Activated T-helper 17 cell treated with anti-CD3 and anti-CD28 coated beads, Interleukin-2, amount 50 U/mL, for 72 hours (primary cell): Measurements from ENCODE around the gene EPS8. TPM values are rescaled to one million over a fixed set of nuclear protein-coding genes. Genes with fewer than 3 reads are reported as not detected.

Experiments used
- ATAC-seq: fragments of 150-1000 bp; cut with Tn5 transposase; replicated peaks from 2 replicates; pipeline ENCODE4 v1.10.0; 2021; ENCODE audit warnings: mild to moderate bottlenecking, moderate library complexity
- H3K27ac Mint-ChIP-seq: one replicate; pipeline ENCODE4 v1.8.0; 2022; ENCODE audit warnings: mixed read lengths
- H3K27me3 Mint-ChIP-seq: one replicate; pipeline ENCODE4 v1.8.0; 2022; ENCODE audit warnings: mixed read lengths
- H3K36me3 Mint-ChIP-seq: one replicate; pipeline ENCODE4 v1.8.0; 2022; ENCODE audit warnings: low read depth, mild to moderate bottlenecking, mixed read lengths
- H3K4me1 Mint-ChIP-seq: one replicate; pipeline ENCODE4 v1.8.0; 2022; ENCODE audit warnings: mixed read lengths
- H3K4me3 Mint-ChIP-seq: one replicate; pipeline ENCODE4 v1.8.0; 2022; ENCODE audit warnings: mild to moderate bottlenecking, mixed read lengths
- H3K9me3 Mint-ChIP-seq: one replicate; pipeline ENCODE4 v1.8.0; 2022; ENCODE audit warnings: mixed read lengths
- total RNA-seq, 2 donors: library from RNA; stranded (reverse); gene quantifications; one replicate each; pipeline ENCODE4 v1.2.3, GENCODE V29; 2022

The EPS8 gene
- total RNA-seq, 2 donors from 2014 or later: 1.4 to 1.7 TPM

- no peaks in the 10 kb centered on the region for H3K4me1 Mint-ChIP-seq
- no peak for ATAC-seq
- H3K27ac Mint-ChIP-seq: no peak overlapping the region
- no peaks in the 10 kb centered on the region for H3K36me3 Mint-ChIP-seq
- no peaks in the 10 kb centered on the region for H3K9me3 Mint-ChIP-seq
- peaks cover 4% of the 10 kb centered on the region for H3K27me3 Mint-ChIP-seq
- H3K4me3 Mint-ChIP-seq: no peak overlapping the region
Measured at GRCh38 chr12:15662303-15662980, 126.7 kb downstream of the EPS8 start.

DNA sequence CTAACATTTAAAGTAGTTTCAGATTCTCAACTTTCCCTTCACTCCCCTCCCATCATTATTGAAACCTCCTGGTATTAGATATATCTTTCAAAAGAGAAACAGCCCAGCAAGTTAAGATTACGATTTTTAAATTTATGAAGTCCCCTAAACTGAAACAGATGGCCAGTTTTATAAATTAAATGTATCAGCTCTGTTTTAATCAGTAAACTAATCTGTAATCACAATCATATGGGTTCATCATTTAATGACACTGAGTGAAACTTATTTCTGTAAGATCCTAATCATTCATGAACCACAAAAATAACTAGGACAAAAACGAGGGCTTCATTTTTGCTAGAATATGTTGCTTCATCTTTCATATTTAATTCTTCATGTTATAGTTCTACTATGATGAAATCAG, 137.8 kb downstream of the EPS8 start:
- no peaks in the 10 kb centered on the region for H3K27me3 Mint-ChIP-seq
- no peaks in the 10 kb centered on the region for H3K4me1 Mint-ChIP-seq
- ATAC-seq: no peak
- no peak overlapping the region for H3K4me3 Mint-ChIP-seq
- H3K27ac Mint-ChIP-seq: no peak overlapping the region
- H3K9me3 Mint-ChIP-seq: no peaks in the 10 kb centered on the region
- no peaks in the 10 kb centered on the region for H3K36me3 Mint-ChIP-seq

GRCh38 chr12:15650399-15651128, 138.6 kb downstream of the EPS8 start:
- no peaks in the 10 kb centered on the region for H3K27me3 Mint-ChIP-seq
- H3K36me3 Mint-ChIP-seq: no peaks in the 10 kb centered on the region

DNA sequence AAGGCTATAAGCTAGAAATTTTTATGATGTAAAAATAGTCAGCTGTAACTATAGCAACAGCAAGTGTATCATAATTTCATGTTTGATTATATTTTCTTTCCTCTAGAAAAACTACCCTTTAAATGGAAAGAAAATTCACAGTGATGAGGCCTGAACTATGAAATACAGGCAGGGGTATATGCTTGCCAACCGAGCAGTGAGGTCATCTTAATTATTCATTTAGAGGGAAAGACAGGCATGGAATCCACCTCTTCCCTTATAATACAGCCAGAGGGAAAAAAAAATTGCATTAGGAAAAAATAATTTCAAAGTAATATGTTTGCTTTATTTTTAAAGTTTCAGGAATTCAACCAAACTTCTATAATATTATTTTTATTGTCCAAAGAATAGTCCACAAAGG, 139.8 kb downstream of the EPS8 start:
- Mint-ChIP-seq H3K9me3 (no peaks in the 10 kb centered on the region), H3K4me1 (no peaks in the 10 kb centered on the region), H3K27ac (no peak overlapping the region), H3K27me3 (no peaks in the 10 kb centered on the region), H3K36me3 (no peaks in the 10 kb centered on the region), H3K4me3 (no peak overlapping the region)
- no peak for ATAC-seq

More at GRCh38 chr12:15650399-15651128, 138.6 kb downstream of the EPS8 start:
- H3K4me1 Mint-ChIP-seq: no peaks in the 10 kb centered on the region
- no peak for ATAC-seq
- no peaks in the 10 kb centered on the region for H3K9me3 Mint-ChIP-seq
- H3K4me3 Mint-ChIP-seq: no peak overlapping the region
- H3K27ac Mint-ChIP-seq: no peak overlapping the region

DNA sequence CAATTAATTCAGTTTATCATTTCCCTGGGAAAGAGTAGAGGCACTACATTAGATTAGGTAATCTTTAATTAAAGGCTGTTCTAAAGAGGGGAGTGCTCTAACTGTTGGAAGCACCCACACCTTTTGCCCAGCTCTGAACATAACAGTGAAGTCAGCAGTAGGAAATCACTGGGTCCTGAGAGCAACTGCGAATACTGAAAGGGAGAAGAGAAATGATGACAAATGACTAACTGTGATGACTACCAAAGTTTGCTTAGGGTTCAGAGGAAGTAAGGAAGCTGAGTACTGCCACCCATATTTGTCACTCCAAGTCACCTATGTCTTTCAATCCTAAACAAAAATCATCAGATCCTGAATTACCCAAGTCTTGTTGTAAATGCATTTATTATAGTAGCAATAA, 140.6 kb downstream of the EPS8 start:
- peak; percentile 65 for ATAC-seq
- Mint-ChIP-seq H3K4me3 (no peak overlapping the region), H3K27ac (no peak overlapping the region), H3K36me3 (no peaks in the 10 kb centered on the region), H3K4me1 (no peaks in the 10 kb centered on the region), H3K27me3 (no peaks in the 10 kb centered on the region), H3K9me3 (no peaks in the 10 kb centered on the region)

GRCh38 chr12:15646581-15646980, 142.6 kb downstream of the EPS8 start:
- no peaks in the 10 kb centered on the region for H3K36me3 Mint-ChIP-seq
- H3K9me3 Mint-ChIP-seq: no peaks in the 10 kb centered on the region
- no peak for ATAC-seq
- H3K27me3 Mint-ChIP-seq: no peaks in the 10 kb centered on the region
- H3K4me1 Mint-ChIP-seq: no peaks in the 10 kb centered on the region
- no peak overlapping the region for H3K27ac Mint-ChIP-seq
- no peak overlapping the region for H3K4me3 Mint-ChIP-seq

DNA sequence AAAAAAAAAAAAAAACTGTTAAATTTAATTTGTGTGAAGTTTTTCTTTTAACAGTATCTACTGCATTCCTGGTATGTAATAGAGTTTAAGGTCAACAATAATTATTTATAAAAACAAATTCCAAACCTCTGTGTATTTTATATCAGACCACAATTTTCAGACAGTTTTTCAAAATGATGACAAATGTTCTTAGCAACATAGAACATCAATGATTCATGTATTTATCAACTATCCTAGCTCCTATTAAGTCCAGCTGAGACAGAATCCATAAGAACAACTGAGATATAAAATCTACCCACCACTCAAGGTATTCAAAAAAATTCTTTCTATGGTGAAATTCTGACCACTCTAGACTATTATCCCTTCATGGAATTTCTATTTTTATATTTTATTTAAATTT, 144.5 kb downstream of the EPS8 start:
- Mint-ChIP-seq H3K4me3 (no peak overlapping the region), H3K27ac (no peak overlapping the region), H3K4me1 (no peaks in the 10 kb centered on the region), H3K27me3 (no peaks in the 10 kb centered on the region), H3K9me3 (no peaks in the 10 kb centered on the region), H3K36me3 (no peaks in the 10 kb centered on the region)
- no peak for ATAC-seq

- Mint-ChIP-seq H3K9me3 (no peaks in the 10 kb centered on the region), H3K4me1 (no peaks in the 10 kb centered on the region), H3K27me3 (peaks cover 6% of the 10 kb centered on the region), H3K4me3 (no peak overlapping the region), H3K36me3 (no peaks in the 10 kb centered on the region), H3K27ac (no peak overlapping the region)
- no peak for ATAC-seq
Measured at GRCh38 chr12:15638231-15638630, 151.0 kb downstream of the EPS8 start.

DNA sequence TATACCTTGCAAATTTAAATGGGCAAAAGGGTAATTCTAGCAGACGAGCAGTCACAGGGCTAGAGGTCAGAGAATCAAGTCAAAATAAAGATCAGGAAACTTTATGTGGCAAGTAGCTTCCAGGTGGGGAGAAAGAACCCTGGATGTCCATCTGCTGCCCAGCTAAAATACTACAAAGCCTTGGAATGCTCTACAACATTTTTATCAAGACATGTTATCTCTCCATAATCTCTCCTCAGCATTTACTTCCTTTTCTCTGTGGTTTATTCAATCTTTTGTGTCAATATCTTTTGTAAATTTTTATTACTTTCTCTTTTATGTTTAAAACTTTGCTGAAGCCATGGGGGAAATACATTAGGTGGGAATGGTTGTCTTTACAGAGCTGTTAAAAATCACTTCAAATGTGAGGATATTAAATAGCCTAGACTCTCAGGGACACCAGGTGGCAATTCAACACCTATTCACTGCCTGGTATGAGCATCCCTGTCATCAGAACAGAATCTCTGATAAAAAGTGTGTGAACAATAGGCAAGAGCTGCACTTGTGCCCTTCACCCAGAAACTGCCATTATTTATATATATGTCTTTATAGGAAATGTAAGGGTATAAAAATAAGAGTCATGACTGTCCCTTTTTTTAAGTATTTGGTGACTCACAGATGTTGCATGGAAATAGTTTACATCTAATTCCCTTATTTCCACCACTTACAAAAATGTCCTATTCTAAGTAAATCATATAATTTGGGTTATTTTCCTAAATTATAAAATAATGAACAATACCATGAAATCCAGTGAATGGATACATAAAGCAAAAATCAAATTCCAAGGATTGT, 152.9 kb downstream of the EPS8 start:
- no peak for ATAC-seq
- H3K36me3 Mint-ChIP-seq: no peaks in the 10 kb centered on the region
- H3K27ac Mint-ChIP-seq: no peak overlapping the region
- no peaks in the 10 kb centered on the region for H3K9me3 Mint-ChIP-seq
- H3K4me3 Mint-ChIP-seq: no peak overlapping the region
- peaks cover 6% of the 10 kb centered on the region for H3K27me3 Mint-ChIP-seq
- no peaks in the 10 kb centered on the region for H3K4me1 Mint-ChIP-seq

DNA sequence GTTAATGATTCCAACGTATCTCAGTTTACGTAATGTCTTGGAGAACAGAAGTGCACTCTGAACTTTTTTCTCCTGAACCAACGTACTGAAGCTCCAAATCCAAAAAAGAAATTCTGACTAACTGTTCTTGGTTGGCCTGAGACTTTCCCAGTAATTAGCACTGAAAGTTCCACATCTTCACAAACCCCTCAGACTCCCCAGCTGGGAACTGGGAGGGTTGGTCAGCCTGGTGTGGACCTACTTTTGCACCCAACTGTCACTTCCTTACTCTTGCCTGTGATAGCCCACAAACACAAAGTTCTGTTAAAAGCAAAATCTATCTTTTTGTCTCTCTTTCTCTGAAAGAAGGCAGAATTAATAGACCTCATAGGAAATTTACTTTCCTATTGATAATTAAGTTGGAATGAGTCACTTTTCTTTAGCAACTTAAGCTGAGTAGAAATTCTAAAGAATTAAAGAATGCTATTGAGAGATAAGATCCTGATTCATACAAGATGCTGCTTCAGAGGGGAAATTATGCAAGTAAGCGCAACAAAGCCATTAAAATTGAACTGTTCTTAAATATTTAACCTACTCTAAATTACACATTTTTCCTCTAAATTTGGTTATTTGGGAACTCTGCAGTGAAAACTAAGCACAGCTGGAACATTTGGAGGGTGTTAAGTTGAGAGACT, 155.0 kb downstream of the EPS8 start:
- Mint-ChIP-seq H3K36me3 (no peaks in the 10 kb centered on the region), H3K27ac (no peak overlapping the region)
- ATAC-seq: no peak

DNA sequence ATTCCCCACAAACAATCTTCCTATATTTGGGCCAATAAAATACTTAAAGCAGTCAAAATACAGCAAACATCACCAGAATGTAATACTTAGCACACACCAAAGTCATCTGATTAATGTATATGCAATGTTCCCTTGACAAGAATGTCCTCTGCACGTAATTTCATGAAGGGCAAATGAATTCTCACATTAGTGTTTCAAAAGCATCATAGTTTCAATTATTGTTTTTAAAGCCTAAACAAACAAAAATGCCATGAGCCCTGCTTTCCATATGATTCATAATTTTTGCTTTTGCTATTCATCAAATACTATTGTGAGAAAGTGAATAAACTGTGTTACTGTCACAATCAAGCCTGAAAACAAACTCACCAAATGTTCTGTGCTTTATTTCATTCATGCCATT, 156.0 kb downstream of the EPS8 start:
- no peak overlapping the region for H3K27ac Mint-ChIP-seq
- peak; percentile 23 for ATAC-seq
- no peak overlapping the region for H3K4me3 Mint-ChIP-seq
- H3K27me3 Mint-ChIP-seq: peaks cover 6% of the 10 kb centered on the region
- H3K4me1 Mint-ChIP-seq: no peaks in the 10 kb centered on the region
- no peaks in the 10 kb centered on the region for H3K36me3 Mint-ChIP-seq
- no peaks in the 10 kb centered on the region for H3K9me3 Mint-ChIP-seq

More for the DNA sequence above, 155.0 kb downstream of the EPS8 start:
- Mint-ChIP-seq H3K9me3 (no peaks in the 10 kb centered on the region), H3K4me3 (no peak overlapping the region), H3K27me3 (peaks cover 6% of the 10 kb centered on the region), H3K4me1 (no peaks in the 10 kb centered on the region)

DNA sequence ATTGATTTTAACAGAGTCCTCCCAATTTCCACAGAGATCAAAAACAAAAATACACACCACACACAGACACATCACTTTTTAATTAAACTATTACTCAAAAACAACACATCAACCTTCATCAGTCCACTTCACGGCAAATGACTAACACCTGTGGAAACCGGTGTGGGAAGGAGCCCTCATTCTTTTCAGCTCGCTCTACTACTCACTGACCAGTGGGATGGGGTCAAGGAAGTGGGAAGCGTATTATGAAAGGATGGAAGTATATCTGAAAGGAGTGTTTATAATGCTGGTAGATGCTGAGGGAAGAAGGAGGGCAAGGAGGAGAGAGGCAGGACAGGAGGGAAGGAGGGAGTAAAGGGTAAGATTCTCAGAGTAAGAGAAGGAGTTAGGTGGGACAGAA, 156.5 kb downstream of the EPS8 start:
- peaks cover 5% of the 10 kb centered on the region for H3K27me3 Mint-ChIP-seq
- H3K27ac Mint-ChIP-seq: no peak overlapping the region
- no peak overlapping the region for H3K4me3 Mint-ChIP-seq
- H3K9me3 Mint-ChIP-seq: no peaks in the 10 kb centered on the region
- no peak for ATAC-seq
- no peaks in the 10 kb centered on the region for H3K36me3 Mint-ChIP-seq
- H3K4me1 Mint-ChIP-seq: no peaks in the 10 kb centered on the region

- no peak for ATAC-seq
- no peaks in the 10 kb centered on the region for H3K9me3 Mint-ChIP-seq
- no peak overlapping the region for H3K4me3 Mint-ChIP-seq
- H3K36me3 Mint-ChIP-seq: no peaks in the 10 kb centered on the region
- H3K27me3 Mint-ChIP-seq: peaks cover 3% of the 10 kb centered on the region
- no peaks in the 10 kb centered on the region for H3K4me1 Mint-ChIP-seq
- no peak overlapping the region for H3K27ac Mint-ChIP-seq
Measured at GRCh38 chr12:15631007-15631715, 158.0 kb downstream of the EPS8 start.

DNA sequence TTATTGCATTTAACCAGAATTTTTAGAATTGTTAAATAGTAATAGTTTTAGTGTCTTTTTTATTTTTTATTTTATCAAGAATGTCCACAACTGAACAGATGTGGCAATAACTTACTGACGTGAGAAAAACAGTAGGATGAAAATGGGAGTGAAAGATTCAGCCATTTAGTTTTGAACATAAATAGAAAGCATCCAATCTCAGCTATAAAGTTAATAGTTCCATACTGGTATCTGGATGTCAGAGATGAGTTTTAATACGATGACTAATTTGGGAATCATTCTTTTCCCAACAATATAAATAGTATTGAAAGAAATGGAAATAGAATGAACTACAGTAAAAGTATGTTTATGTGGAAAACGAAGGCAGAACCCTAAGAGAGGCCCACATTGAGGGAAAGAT, 159.4 kb downstream of the EPS8 start:
- Mint-ChIP-seq H3K4me1 (no peaks in the 10 kb centered on the region), H3K27me3 (peaks cover 3% of the 10 kb centered on the region), H3K4me3 (no peak overlapping the region), H3K9me3 (no peaks in the 10 kb centered on the region), H3K36me3 (no peaks in the 10 kb centered on the region), H3K27ac (no peak overlapping the region)
- ATAC-seq: no peak
